Frontal cortex (tissue), 4 donors: ENCODE data around the gene FBXL15. TPM values are rescaled to one million over a fixed set of nuclear protein-coding genes. Genes with fewer than 3 reads are reported as not detected.

Experiments used
- DNase-seq, 2 donors: peaks; one replicate each; pipeline ENCODE4 v3.0.0; 2012; ENCODE audit warnings: low spot score in 2 of 2
- FAIRE-seq: peaks from 2 replicates; lab custom pipeline; 2012; peaks lifted over from hg19 to GRCh38; lab: Jason Lieb, UNC
- total RNA-seq: library from RNA; depleted of rRNA; stranded (reverse); fragments of >200 nt; gene quantifications from one replicate; pipeline ENCODE4 v1.2.3, GENCODE V29; 2014
- donor health status: control.
- donor health status: control.
- donor health status: control.

FBXL15 gene
- total RNA-seq, 1 donor from 2014 or later = 13.5 TPM

DNA sequence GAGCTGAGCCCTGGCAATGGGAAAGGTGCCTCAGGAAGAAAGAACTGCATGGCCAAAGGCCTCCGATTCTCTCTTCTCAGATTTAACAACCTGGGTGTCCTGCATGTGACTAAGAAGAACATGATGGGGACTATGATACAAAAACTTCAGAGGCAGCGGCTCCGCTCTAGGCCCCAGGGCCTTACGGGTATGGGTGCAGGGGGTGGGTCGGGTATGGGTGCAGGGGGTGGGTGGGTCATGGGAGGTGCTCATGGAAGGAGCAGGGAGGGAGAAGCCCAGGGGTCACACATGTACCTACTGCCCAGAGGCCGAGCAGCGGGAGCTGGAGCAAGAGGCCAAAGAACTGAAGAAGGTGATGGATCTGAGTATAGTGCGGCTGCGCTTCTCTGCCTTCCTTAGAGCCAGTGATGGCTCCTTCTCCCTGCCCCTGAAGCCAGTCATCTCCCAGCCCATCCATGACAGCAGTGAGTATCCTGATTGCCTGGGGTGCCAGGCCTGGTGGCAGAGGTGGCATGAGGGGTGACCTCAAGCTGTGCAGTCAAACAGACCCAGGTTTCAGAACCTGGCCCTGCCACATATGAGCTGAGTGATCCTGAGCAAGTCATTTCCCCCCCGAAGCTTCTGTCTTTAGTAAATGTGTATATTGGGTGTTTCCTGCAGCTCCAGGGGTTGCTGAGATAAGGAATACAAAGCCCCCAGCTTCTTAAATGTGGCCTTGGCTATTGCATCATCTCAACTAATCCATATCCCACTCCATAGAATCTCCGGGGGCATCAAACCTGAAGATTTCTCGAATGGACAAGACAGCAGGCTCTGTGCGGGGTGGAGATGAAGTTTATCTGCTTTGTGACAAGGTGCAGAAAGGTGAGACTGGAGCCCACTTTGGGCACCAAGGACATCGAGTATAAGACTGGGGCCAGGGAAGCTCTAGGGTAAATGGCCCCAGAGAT lies 23.1 kb upstream of the FBXL15 start:
- FAIRE-seq (no peak), DNase-seq (peak in 1 of 2 donors; percentile 29)

GRCh38 chr10:102398172-102399020 lies 22.2 kb upstream of the FBXL15 start:
- peak in 1 of 2 donors; percentile 22 for DNase-seq
- FAIRE-seq = no peak

- DNase-seq = peak; percentile 91 to 93
- no peak for FAIRE-seq
Observed at GRCh38 chr10:102399217-102400021, 21.2 kb upstream of the FBXL15 start.

DNA sequence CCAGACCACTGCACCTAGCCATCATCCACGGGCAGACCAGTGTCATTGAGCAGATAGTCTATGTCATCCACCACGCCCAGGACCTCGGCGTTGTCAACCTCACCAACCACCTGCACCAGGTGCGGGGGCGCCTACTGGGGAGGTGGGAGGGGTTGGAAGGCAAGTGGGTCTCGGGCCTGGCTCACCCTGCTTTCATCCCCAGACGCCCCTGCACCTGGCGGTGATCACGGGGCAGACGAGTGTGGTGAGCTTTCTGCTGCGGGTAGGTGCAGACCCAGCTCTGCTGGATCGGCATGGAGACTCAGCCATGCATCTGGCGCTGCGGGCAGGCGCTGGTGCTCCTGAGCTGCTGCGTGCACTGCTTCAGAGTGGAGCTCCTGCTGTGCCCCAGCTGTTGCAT lies 20.6 kb upstream of the FBXL15 start:
- no peak for FAIRE-seq

DNA sequence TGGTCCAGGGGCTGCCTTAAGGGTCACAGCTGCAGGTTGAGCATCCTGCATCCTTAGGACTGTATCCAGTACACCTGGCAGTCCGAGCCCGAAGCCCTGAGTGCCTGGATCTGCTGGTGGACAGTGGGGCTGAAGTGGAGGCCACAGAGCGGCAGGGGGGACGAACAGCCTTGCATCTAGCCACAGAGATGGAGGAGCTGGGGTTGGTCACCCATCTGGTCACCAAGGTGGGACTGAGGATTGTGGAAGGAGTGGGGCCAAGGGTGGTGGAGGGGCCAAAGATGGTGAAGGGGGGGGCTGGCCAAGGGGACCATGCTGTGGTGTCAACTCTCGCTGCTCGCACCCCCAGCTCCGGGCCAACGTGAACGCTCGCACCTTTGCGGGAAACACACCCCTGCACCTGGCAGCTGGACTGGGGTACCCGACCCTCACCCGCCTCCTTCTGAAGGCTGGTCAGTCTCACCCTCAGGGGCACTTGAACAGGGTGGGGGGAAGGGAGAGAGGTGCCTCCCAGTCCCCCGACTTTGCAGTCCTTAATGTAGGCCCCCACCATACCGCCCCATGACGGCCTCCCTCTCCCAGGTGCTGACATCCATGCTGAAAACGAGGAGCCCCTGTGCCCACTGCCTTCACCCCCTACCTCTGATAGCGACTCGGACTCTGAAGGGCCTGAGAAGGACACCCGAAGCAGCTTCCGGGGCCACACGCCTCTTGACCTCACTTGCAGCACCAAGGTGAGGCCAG lies 19.9 kb upstream of the FBXL15 start:
- FAIRE-seq (no peak), DNase-seq (peak in 1 of 2 donors; percentile 31)

More for the DNA sequence above, 20.6 kb upstream of the FBXL15 start:
- DNase-seq = peak in 1 of 2 donors; percentile 26

DNA sequence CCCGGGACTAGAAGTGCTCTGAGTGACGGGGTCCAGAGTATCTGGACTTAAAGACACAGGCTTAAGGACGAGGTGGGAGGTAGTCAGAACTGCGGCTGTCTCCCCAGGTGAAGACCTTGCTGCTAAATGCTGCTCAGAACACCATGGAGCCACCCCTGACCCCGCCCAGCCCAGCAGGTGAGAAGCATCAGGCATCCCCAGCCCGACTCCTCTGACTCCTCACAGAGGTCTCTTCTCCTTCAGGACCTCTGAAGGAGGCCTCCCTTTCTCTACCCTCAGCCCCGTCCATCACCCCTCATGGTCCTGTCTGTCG lies 19.3 kb upstream of the FBXL15 start:
- no peak for DNase-seq
- no peak for FAIRE-seq

- DNase-seq = no peak
- no peak for FAIRE-seq
Observed at GRCh38 chr10:102401735-102402511, 18.7 kb upstream of the FBXL15 start.

GRCh38 chr10:102402512-102402896 lies 18.1 kb upstream of the FBXL15 start:
- FAIRE-seq = no peak

GRCh38 chr10:102403115-102403514 lies 17.5 kb upstream of the FBXL15 start:
- FAIRE-seq = no peak

More at GRCh38 chr10:102402512-102402896, 18.1 kb upstream of the FBXL15 start:
- DNase-seq = no peak

DNA sequence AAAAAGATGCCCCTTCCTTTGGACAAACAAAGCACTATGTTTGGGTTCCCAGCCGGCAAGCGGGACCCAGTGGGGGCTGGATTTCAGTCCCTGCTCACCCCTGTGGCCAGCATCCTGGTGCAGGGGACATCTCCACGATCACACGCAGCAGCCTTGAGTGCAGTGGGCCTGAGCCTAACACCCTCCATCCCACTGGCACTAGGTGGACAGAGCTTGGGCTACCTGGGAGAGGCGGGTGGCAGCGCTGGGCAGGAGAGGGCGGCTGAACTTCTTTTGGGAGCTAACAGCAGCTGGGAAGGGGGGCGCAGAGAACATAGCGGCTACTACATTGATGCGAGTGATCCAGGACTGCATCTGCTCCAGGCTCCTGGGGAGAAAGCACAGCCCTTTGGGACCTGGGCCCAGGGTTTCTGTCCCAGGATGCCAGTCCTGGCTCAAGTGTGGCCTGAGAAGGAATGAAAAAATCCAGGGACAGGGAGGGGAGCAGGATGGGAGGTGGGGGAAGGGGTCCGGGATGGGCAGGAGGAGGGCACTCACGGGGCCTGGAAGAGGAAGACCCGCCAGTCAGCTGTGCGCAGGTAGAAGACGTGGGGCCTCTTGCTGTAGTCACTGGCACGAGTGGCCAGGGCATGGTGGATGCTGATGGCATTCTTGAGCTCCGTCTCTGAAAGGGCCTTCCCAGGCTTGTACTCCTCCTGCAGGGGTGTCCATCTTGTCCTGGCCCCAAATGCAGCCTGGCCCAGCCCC lies 16.1 kb upstream of the FBXL15 start:
- FAIRE-seq = no peak

More at GRCh38 chr10:102403115-102403514, 17.5 kb upstream of the FBXL15 start:
- DNase-seq = no peak

DNA sequence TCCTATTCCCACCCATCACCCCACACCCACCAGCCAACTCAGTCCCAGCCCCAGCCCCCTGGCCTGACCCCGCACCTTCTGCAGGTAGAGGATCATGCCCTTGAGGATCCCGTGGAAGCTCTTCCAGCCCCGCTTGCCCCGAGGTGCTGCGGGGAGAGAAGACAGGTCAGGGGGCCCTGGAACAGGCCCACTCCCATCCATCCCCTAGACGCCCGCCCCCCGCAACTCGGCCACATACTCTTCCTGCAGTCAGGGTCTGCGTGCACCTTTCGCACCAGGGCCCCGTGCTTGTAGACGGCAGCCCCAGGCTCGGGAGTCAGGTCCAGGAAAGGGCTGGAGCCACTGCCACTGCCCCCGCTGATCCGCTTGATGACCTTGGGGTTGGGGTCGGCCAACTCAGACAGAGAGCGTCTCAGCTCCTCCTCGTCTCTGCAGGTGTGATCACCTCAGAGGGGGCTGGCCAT lies 15.5 kb upstream of the FBXL15 start:
- no peak for DNase-seq
- no peak for FAIRE-seq

More for the DNA sequence above, 16.1 kb upstream of the FBXL15 start:
- no peak for DNase-seq

DNA sequence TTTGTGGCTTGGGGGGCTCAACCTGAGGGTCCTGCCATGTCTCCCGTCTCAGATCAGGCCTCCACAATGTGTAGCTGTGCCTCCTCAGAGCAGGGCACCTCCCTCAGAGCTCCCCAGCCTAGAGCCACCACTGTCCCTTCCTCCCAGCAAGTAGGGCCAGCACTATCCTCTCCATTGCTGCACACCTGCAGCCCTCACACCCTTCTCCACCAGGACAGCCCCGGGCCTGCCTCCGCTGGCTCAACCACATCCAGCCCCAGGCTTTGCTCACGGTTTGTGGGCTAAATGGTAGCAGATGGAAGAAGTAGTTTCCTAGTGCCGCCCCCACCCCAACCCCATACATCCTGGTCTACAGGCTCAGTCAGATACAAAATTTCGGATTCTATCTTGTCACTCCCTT lies 15.0 kb upstream of the FBXL15 start:
- no peak for FAIRE-seq
- DNase-seq = no peak

GRCh38 chr10:102406815-102407214 lies 13.8 kb upstream of the FBXL15 start:
- DNase-seq (peak in 1 of 2 donors; percentile 13), FAIRE-seq (no peak)

GRCh38 chr10:102407425-102408130 lies 13.1 kb upstream of the FBXL15 start:
- DNase-seq (peak in 1 of 2 donors; percentile 24), FAIRE-seq (no peak)

DNA sequence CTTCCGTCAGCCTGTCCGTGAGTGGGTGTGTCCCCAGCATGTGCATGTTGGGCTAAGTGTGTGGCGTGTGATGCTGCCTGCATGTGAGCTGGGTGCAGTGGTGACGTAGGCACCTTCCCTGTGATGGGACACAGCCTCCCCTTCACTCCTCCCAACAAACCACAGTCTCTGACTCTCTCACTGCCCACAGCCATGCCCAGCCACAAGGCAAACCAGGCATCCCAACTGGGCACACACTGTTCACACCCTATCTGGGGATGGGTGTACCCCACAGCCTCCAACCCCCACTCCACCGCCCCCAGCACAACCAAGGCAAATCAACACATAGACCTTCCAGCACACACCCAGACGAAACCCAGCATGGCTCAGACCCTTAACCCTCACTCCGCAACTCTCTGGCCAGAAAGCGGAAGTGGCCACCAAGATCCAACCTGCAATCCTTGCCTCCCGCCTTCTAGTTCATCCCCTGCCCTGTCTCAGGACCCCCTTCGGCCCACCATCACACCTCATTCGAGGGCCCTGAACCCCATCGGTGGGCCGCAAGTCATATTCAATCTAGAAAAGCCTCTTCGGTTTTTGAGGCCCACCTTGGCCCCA lies 12.4 kb upstream of the FBXL15 start:
- FAIRE-seq = no peak

GRCh38 chr10:102408728-102409603 lies 11.7 kb upstream of the FBXL15 start:
- FAIRE-seq = no peak
- peak; percentile 74 to 75 for DNase-seq

More for the DNA sequence above, 12.4 kb upstream of the FBXL15 start:
- DNase-seq = peak; percentile 42 to 66
